HepG2 (cell line): Measurements from ENCODE around the gene OSBPL2. TPM values are rescaled to one million over a fixed set of nuclear protein-coding genes. Genes with fewer than 3 reads are reported as not detected.

Experiments
- ATF7-NPFF ChIP-seq: sonication (generic); formaldehyde crosslinking; IDR thresholded peaks from 2 replicates; pipeline ENCODE4 v1.8.1; 2023; ENCODE audit warnings: mild to moderate bottlenecking, low read depth, missing genetic modification reagents, moderate library complexity
- GLI4 ChIP-seq: sonication (generic); formaldehyde crosslinking; IDR thresholded peaks from 2 replicates; pipeline ENCODE4 v1.5.1; 2020; ENCODE audit warnings: missing genetic modification reagents, mild to moderate bottlenecking, moderate library complexity, borderline replicate concordance
- HCFC1 ChIP-seq: fragments of 150-350 bp; IDR thresholded peaks from 2 replicates; pipeline ENCODE4 v1.6.1; 2014; ENCODE audit warnings: low read depth, low read length
- HDAC1 ChIP-seq: sonication (generic); formaldehyde crosslinking; IDR thresholded peaks from 2 replicates; pipeline ENCODE4 v1.5.1; 2020; ENCODE audit warnings: mild to moderate bottlenecking, missing genetic modification reagents
- HDAC6 ChIP-seq: fragments of 200-600 bp; sonication (generic); IDR thresholded peaks from 2 replicates; pipeline ENCODE4 v1.7.0; 2017; ENCODE audit warnings: mild to moderate bottlenecking, antibody characterized with exemption, low read length, low read depth
- HNRNPUL1 ChIP-seq: fragments of 200-400 bp; formaldehyde crosslinking; IDR thresholded peaks from 2 replicates; pipeline ENCODE4 v1.6.1; 2017; ENCODE audit warnings: low read depth, mild to moderate bottlenecking, low read length, moderate library complexity
- KLF12 ChIP-seq: sonication (generic); formaldehyde crosslinking; IDR thresholded peaks from 2 replicates; pipeline ENCODE4 v1.4.0; 2020; ENCODE audit warnings: missing genetic modification reagents, borderline replicate concordance
- NAIF1 ChIP-seq: sonication (generic); formaldehyde crosslinking; IDR thresholded peaks from 2 replicates; pipeline ENCODE4 v1.5.0; 2020; ENCODE audit warnings: mild to moderate bottlenecking, missing genetic modification reagents, borderline replicate concordance
- NFATC3 ChIP-seq: sonication (generic); formaldehyde crosslinking; IDR thresholded peaks from 2 replicates; pipeline ENCODE4 v1.5.1; 2020; ENCODE audit warnings: mild to moderate bottlenecking, missing genetic modification reagents
- NR2F1 ChIP-seq, 2 experiments: fragments of 450-650 bp in 1 of 2; formaldehyde crosslinking in 1 of 2; IDR thresholded peaks; 2 replicates each; pipeline versions ENCODE4 v1.5.0 to v1.6.1; 2016 to 2020; ENCODE audit warnings: mild to moderate bottlenecking in 1 of 2, missing compliant biosample characterization in 1 of 2, missing genetic modification reagents in 1 of 2, moderate library complexity in 1 of 2
- SMARCC2 ChIP-seq: fragments of 450-650 bp; IDR thresholded peaks from 2 replicates; pipeline ENCODE4 v1.6.1; 2017; ENCODE audit warnings: antibody characterized with exemption, mild to moderate bottlenecking
- SNAPC2 ChIP-seq: sonication (generic); formaldehyde crosslinking; IDR thresholded peaks from 2 replicates; pipeline ENCODE4 v1.8.1; 2022; ENCODE audit warnings: mild to moderate bottlenecking, missing genetic modification reagents
- SPEN ChIP-seq: sonication (generic); formaldehyde crosslinking; IDR thresholded peaks from 2 replicates; pipeline ENCODE4 v1.5.1; 2020; ENCODE audit warnings: low read depth, mild to moderate bottlenecking, missing genetic modification reagents
- TAF15 ChIP-seq: fragments of 200-400 bp; formaldehyde crosslinking; IDR thresholded peaks from one replicate; pipeline ENCODE4 v1.6.1; 2018; ENCODE audit warnings: mild to moderate bottlenecking, low read depth, low read length; ENCODE audit not compliant: poor library complexity, severe bottlenecking
- TBL1XR1 ChIP-seq: fragments of 150-350 bp; IDR thresholded peaks from 2 replicates; pipeline ENCODE4 v1.6.1; 2014; ENCODE audit warnings: borderline replicate concordance, low read length; ENCODE audit not compliant: partially characterized antibody
- TFAP4 ChIP-seq: sonication (generic); IDR thresholded peaks from 2 replicates; pipeline ENCODE4 v1.6.1; 2016; ENCODE audit warnings: low read depth, borderline replicate concordance
- THRA ChIP-seq: sonication (generic); formaldehyde crosslinking; IDR thresholded peaks from 2 replicates; pipeline ENCODE4 v1.4.0; 2020; ENCODE audit warnings: missing genetic modification reagents, borderline replicate concordance
- ZFP90 ChIP-seq: sonication (generic); formaldehyde crosslinking; IDR thresholded peaks from 2 replicates; pipeline ENCODE4 v1.8.0; 2022; ENCODE audit warnings: missing genetic modification reagents, mild to moderate bottlenecking, inconsistent platforms, borderline replicate concordance
- ZFY ChIP-seq: sonication (generic); formaldehyde crosslinking; IDR thresholded peaks from 2 replicates; pipeline ENCODE4 v1.4.0; 2020; ENCODE audit warnings: missing genetic modification reagents
- ZMAT3 ChIP-seq: sonication (generic); formaldehyde crosslinking; conservative IDR thresholded peaks from 2 replicates; pipeline ENCODE4 v1.7.0; 2021; ENCODE audit warnings: missing genetic modification reagents
- ZNF124 ChIP-seq: sonication (generic); formaldehyde crosslinking; IDR thresholded peaks from 2 replicates; pipeline ENCODE4 v1.4.0; 2020; ENCODE audit warnings: missing genetic modification reagents
- ZNF33B ChIP-seq: sonication (generic); formaldehyde crosslinking; IDR thresholded peaks from 2 replicates; pipeline ENCODE4 v1.5.1; 2020; ENCODE audit warnings: mild to moderate bottlenecking, missing genetic modification reagents
- ZNF383 ChIP-seq: sonication (generic); formaldehyde crosslinking; IDR thresholded peaks from 2 replicates; pipeline ENCODE4 v1.4.0; 2020; ENCODE audit warnings: missing genetic modification reagents, mild to moderate bottlenecking, borderline replicate concordance
- ZNF44 ChIP-seq: sonication (generic); formaldehyde crosslinking; IDR thresholded peaks from 2 replicates; pipeline ENCODE4 v1.5.1; 2020; ENCODE audit warnings: mild to moderate bottlenecking, missing genetic modification reagents
- ZNF577 ChIP-seq: sonication (generic); formaldehyde crosslinking; IDR thresholded peaks from 2 replicates; pipeline ENCODE4 v1.4.0; 2020; ENCODE audit warnings: mild to moderate bottlenecking, low read depth, missing genetic modification reagents, borderline replicate concordance
- ZNF580 ChIP-seq: IDR thresholded peaks from 2 replicates; pipeline ENCODE4 v1.6.1; 2016; ENCODE audit warnings: low read depth, borderline replicate concordance
- ZNF597 ChIP-seq: sonication (generic); formaldehyde crosslinking; IDR thresholded peaks from 2 replicates; pipeline ENCODE4 v1.5.0; 2020; ENCODE audit warnings: missing genetic modification reagents
- ZNF776 ChIP-seq: sonication (generic); formaldehyde crosslinking; IDR thresholded peaks from 2 replicates; pipeline ENCODE4 v1.4.0; 2020; ENCODE audit warnings: mild to moderate bottlenecking, missing genetic modification reagents
- polyA plus RNA-seq, 8 experiments: library from polyadenylated mRNA; depleted of rRNA in 3 of 8; stranded (reverse) in 7 of 8; unstranded in 1 of 8; fragments of >200 nt; fragmentation: Illumina TruSeq in 4 of 8; extraction: Trizol in 4 of 8; gene quantifications; 2 replicates each; pipeline versions ENCODE4 v1.2.1 to v1.2.3, GENCODE V29; 2011 to 2016; ENCODE audit warnings: low read depth in 4 of 8, missing spikeins in 1 of 8, mixed read lengths in 1 of 8; ENCODE audit not compliant: insufficient read depth in 1 of 8
- total RNA-seq, 5 experiments: library from RNA; depleted of rRNA; stranded (reverse); fragments of >200 nt; fragmentation: Illumina TruSeq; extraction: Trizol; gene quantifications; 2 replicates each; pipeline ENCODE4 v1.2.3, GENCODE V29; 2016; ENCODE audit warnings: low read depth in 1 of 5

Gene OSBPL2
- total and polyA plus RNA-seq, 2 of the 13 experiments (the other 11 are each of a cell fraction or from before 2014, with no cell fraction given) = 18.5 to 37.4 TPM

GRCh38 chr20:62297449-62298227 is 59.3 kb downstream of the OSBPL2 start (continued):
- 0 out of 2 replicates have a peak, but pooled peaks have one; percentile 17 for TF ChIP-seq HDAC1 (CRISPR knock-in tag)
- no peak for TF ChIP-seq NR2F1 (CRISPR knock-in tag; IDR thresholded peaks at IDR 0.05)
- TF ChIP-seq TBL1XR1 = no peak
- no peak for TF ChIP-seq NFATC3 (CRISPR knock-in tag)
- TF ChIP-seq ZNF577 = no peak
- TF ChIP-seq HNRNPUL1 = no peak
- TF ChIP-seq ZNF580 (CRISPR knock-in tag) = no peak
- TF ChIP-seq HCFC1 = no peak
- TF ChIP-seq NAIF1 (CRISPR knock-in tag) = no peak
- no peak for TF ChIP-seq ZNF124 (CRISPR knock-in tag)
- peak; percentile 43; the same call in 1 of the 2 replicates for TF ChIP-seq ZFY (CRISPR knock-in tag)
- TF ChIP-seq ZFP90 (CRISPR knock-in tag) = no peak
- TF ChIP-seq HDAC6 = no peak
- peak; percentile 66; the same call in 1 of the 2 replicates for TF ChIP-seq SPEN (CRISPR knock-in tag)
- TF ChIP-seq THRA (CRISPR knock-in tag) = no peak
- TF ChIP-seq ZNF44 (CRISPR knock-in tag) = no peak
- peak; percentile 65; the same call in 1 of the 2 replicates for TF ChIP-seq TFAP4
- TF ChIP-seq SNAPC2 (CRISPR knock-in tag) = no peak
- TF ChIP-seq ATF7-NPFF (CRISPR knock-in tag) = 0 out of 2 replicates have a peak, but pooled peaks have one; percentile 13
- TF ChIP-seq ZNF597 = no peak
- TF ChIP-seq GLI4 (CRISPR knock-in tag) = no peak
- TF ChIP-seq KLF12 (CRISPR knock-in tag) = no peak
- no peak for TF ChIP-seq ZNF33B (CRISPR knock-in tag)
- TF ChIP-seq ZNF383 (CRISPR knock-in tag) = no peak
- no peak for TF ChIP-seq ZNF776
- TF ChIP-seq SMARCC2 = no peak
- no peak for TF ChIP-seq ZMAT3 (CRISPR knock-in tag)
- no peak for TF ChIP-seq TAF15
